Mesothelial cell of epicardium (in vitro differentiated cells): ENCODE results near the gene WWOX. TPM values are rescaled to one million over a fixed set of nuclear protein-coding genes. Genes with fewer than 3 reads are reported as not detected.

Experiments used
- DNase-seq, 2 experiments: peaks; one replicate each; pipeline ENCODE4 v3.0.0; 2021; ENCODE audit warnings: low spot score in 2 of 2; ENCODE audit not compliant: unreplicated experiment in 2 of 2
- H3K27ac Mint-ChIP-seq: 2 replicates; pipeline ENCODE4 v1.8.0; 2021; ENCODE audit warnings: mixed read lengths
- H3K27me3 Mint-ChIP-seq: 2 replicates; pipeline ENCODE4 v1.8.0; 2021; ENCODE audit warnings: low read depth, mixed read lengths
- H3K36me3 Mint-ChIP-seq: 2 replicates; pipeline ENCODE4 v1.8.0; 2021; ENCODE audit warnings: mixed read lengths
- H3K4me1 Mint-ChIP-seq: 2 replicates; pipeline ENCODE4 v1.8.0; 2021; ENCODE audit warnings: mixed read lengths
- H3K4me3 Mint-ChIP-seq: 2 replicates; pipeline ENCODE4 v1.8.0; 2021; ENCODE audit warnings: mild to moderate bottlenecking, moderate library complexity, mixed read lengths
- H3K9me3 Mint-ChIP-seq: 2 replicates; pipeline ENCODE4 v1.8.0; 2021; ENCODE audit warnings: mixed read lengths
- total RNA-seq: library from RNA; stranded (reverse); gene quantifications from 3 replicates; pipeline ENCODE4 v1.2.1, GENCODE V29; 2021
- TF ChIP-seq, protein P1 (sequence below): fragments of 200-600 bp; sonication (generic); IDR thresholded peaks from one replicate; pipeline ENCODE4 v1.5.0; 2021; ENCODE audit warnings: antibody characterized with exemption; ENCODE audit not compliant: unreplicated experiment

Gene WWOX
- total RNA-seq, 1 donor from 2014 or later = 29.7 TPM

DNA sequence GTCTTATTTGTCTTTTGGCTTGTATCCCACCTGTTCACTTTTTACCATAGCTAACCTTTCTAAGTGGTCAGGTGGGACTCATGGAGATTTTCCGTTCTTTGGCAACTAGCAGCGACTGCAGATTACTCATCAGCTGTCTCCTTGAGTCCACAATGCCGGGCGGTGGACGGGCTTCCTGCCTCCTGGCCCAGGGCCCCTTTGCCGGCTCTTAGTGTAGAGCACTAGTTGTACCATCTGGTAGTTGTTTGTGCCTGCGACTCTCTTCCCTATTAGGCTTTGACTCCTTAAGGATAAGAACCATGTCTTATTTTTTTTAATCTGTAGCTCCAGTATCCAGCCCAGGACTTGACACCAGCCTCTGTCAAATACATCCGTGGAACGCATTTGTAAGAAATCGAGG is 399.9 kb downstream of the WWOX start:
- H3K4me3 Mint-ChIP-seq = no peak overlapping the region
- peaks cover 20% of the 10 kb centered on the region for H3K9me3 Mint-ChIP-seq
- H3K27ac Mint-ChIP-seq = no peak overlapping the region
- TF ChIP-seq, protein P1, sequence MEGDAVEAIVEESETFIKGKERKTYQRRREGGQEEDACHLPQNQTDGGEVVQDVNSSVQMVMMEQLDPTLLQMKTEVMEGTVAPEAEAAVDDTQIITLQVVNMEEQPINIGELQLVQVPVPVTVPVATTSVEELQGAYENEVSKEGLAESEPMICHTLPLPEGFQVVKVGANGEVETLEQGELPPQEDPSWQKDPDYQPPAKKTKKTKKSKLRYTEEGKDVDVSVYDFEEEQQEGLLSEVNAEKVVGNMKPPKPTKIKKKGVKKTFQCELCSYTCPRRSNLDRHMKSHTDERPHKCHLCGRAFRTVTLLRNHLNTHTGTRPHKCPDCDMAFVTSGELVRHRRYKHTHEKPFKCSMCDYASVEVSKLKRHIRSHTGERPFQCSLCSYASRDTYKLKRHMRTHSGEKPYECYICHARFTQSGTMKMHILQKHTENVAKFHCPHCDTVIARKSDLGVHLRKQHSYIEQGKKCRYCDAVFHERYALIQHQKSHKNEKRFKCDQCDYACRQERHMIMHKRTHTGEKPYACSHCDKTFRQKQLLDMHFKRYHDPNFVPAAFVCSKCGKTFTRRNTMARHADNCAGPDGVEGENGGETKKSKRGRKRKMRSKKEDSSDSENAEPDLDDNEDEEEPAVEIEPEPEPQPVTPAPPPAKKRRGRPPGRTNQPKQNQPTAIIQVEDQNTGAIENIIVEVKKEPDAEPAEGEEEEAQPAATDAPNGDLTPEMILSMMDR = no peak
- H3K4me1 Mint-ChIP-seq = peaks cover 17% of the 10 kb centered on the region
- no peak for DNase-seq
- peaks cover 4% of the 10 kb centered on the region for H3K36me3 Mint-ChIP-seq
- peaks cover 1% of the 10 kb centered on the region for H3K27me3 Mint-ChIP-seq

- TF ChIP-seq, protein P1 = no peak
- DNase-seq = no peak
- Mint-ChIP-seq H3K4me1 (peaks cover 27% of the 10 kb centered on the region), H3K9me3 (peaks cover 20% of the 10 kb centered on the region), H3K27ac (no peak overlapping the region), H3K4me3 (no peak overlapping the region), H3K36me3 (peaks cover 4% of the 10 kb centered on the region), H3K27me3 (peaks cover 1% of the 10 kb centered on the region)
Observed at GRCh38 chr16:78500659-78501270, 401.3 kb downstream of the WWOX start.

DNA sequence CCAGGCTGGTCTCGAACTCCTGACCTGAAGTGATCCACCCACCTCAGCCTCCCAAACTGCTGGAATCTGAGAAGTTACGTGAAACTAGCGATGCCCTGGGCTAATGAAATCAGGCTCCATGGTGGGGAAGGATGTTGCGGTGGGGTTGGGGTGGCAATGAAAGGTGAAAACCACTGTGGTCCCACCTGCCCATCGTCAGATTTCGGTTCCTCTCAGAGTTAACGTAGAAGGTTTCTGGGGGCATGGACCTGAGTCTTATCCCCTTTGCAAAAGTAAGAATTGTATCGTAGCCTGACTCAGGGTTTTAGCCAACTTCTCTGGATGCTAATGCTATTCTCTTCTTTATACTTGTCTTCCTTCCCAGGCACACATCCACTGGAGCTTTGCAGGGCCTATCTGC is 402.3 kb downstream of the WWOX start:
- no peak for DNase-seq
- peaks cover 4% of the 10 kb centered on the region for H3K36me3 Mint-ChIP-seq
- TF ChIP-seq, protein P1 = no peak
- H3K9me3 Mint-ChIP-seq = peaks cover 13% of the 10 kb centered on the region
- no peak overlapping the region for H3K4me3 Mint-ChIP-seq
- H3K27me3 Mint-ChIP-seq = peaks cover 1% of the 10 kb centered on the region
- H3K27ac Mint-ChIP-seq = no peak overlapping the region
- H3K4me1 Mint-ChIP-seq = peaks cover 33% of the 10 kb centered on the region

- no peak overlapping the region for H3K27ac Mint-ChIP-seq
- H3K27me3 Mint-ChIP-seq = peaks cover 1% of the 10 kb centered on the region
- H3K4me3 Mint-ChIP-seq = no peak overlapping the region
- DNase-seq = no peak
- peaks cover 33% of the 10 kb centered on the region for H3K4me1 Mint-ChIP-seq
- TF ChIP-seq, protein P1 = no peak
- H3K36me3 Mint-ChIP-seq = no peaks in the 10 kb centered on the region
- H3K9me3 Mint-ChIP-seq = peaks cover 5% of the 10 kb centered on the region
Observed at GRCh38 chr16:78502812-78503350, 403.4 kb downstream of the WWOX start.

- Mint-ChIP-seq H3K4me1 (peaks cover 33% of the 10 kb centered on the region), H3K9me3 (peaks cover 5% of the 10 kb centered on the region), H3K27ac (no peak overlapping the region), H3K4me3 (no peak overlapping the region), H3K36me3 (no peaks in the 10 kb centered on the region), H3K27me3 (peaks cover 1% of the 10 kb centered on the region)
- peak in 1 of 2 experiments; percentile 52 for DNase-seq
- TF ChIP-seq, protein P1 = peak; percentile 99
Observed at GRCh38 chr16:78503602-78504001, 404.1 kb downstream of the WWOX start.
